ENCODE measurements around the gene FKBP5. TPM values are rescaled to one million over a fixed set of nuclear protein-coding genes. Genes with fewer than 3 reads are reported as not detected.

Gene FKBP5
- total and polyA plus RNA-seq, 2 donors (not counting 3 experiments of a cell fraction or from before 2014, with no cell fraction given), result 16.7 to 56.8 TPM

GRCh38 chr6:35703554-35703953 is 14.8 kb upstream of the FKBP5 start:
- Histone ChIP-seq H3K9me3 (replicated peaks; ENCODE audit: control insufficient read depth, insufficient read depth, low read length) (no peaks in the 10 kb centered on the region), H3K27ac (ENCODE audit: insufficient read depth, low read depth, low read length) (no peak overlapping the region), H3K9me1 (replicated peaks; ENCODE audit: control insufficient read depth, extremely low read depth, insufficient read depth, low read length) (no peaks in the 10 kb centered on the region), H3K4me2 (ENCODE audit: insufficient read depth, low read length) (no peak overlapping the region), H3K4me3 (replicated peaks in 1 of 3; ENCODE audit: insufficient read depth in 1 of 3, low read depth in 1 of 3, low read length in 3 of 3) (no peak overlapping the region), H3K4me1 (ENCODE audit: control insufficient read depth, extremely low read depth, insufficient read depth, low read length) (peaks cover 3% of the 10 kb centered on the region), H4K20me1 (replicated peaks; ENCODE audit: control insufficient read depth, extremely low read depth, insufficient read depth, low read length) (no peaks in the 10 kb centered on the region), H3K27me3 (ENCODE audit: control insufficient read depth in 2 of 2, insufficient read depth in 2 of 2, low read length in 2 of 2) (no peaks in the 10 kb centered on the region), H3K36me3 (ENCODE audit: control insufficient read depth in 2 of 2, extremely low read depth in 1 of 2, insufficient read depth in 2 of 2, low read length in 2 of 2) (no peaks in the 10 kb centered on the region), H3K79me2 (ENCODE audit: control insufficient read depth, insufficient read depth, low read length) (no peaks in the 10 kb centered on the region), H2AFZ (ENCODE audit: low read depth, low read length) (no peak overlapping the region), H3K9ac (replicated peaks; ENCODE audit: extremely low read depth, insufficient read depth, low read length) (no peak overlapping the region)
- no TSS peak for BruUV-seq (replicated peaks)
- POLR2A ChIA-PET, result no interaction called here
- intact Hi-C loops (cut with micrococcal nuclease) (no loop called here), dilution Hi-C loops (cut with MboI; ENCODE audit: extremely low pct_ligation_motif_present, low sequenced_read_pairs) (no loop called here)
- DNase-seq (ENCODE audit: low read depth, low spot score) (no peak), FAIRE-seq (no peak)
- CTCF ChIA-PET, result interaction anchor here (0.6 to 1.3 kb wide), 3 partner anchors 33 to 236 kb away, joined by 3 to 5 read pairs (median 4); partner anchors contain the start of gene ARMC12
- TF ChIP-seq MAX (IDR thresholded peaks at IDR 0.05; ENCODE audit: insufficient read depth, insufficient read length) (no peak), MYC (IDR thresholded peaks at IDR 0.05; ENCODE audit: low read depth, low read length) (no peak), POLR2AphosphoS5 (IDR thresholded peaks at IDR 0.05; ENCODE audit: insufficient read depth, low read depth, low read length) (no peak), JUN (IDR thresholded peaks at IDR 0.05; ENCODE audit: borderline replicate concordance, insufficient read depth, insufficient read length, low read depth) (no peak), CTCF (IDR thresholded peaks at IDR 0.05; ENCODE audit: extremely low read depth in 1 of 2, insufficient read depth in 1 of 2, low read depth in 1 of 2, low read length in 2 of 2) (no peak), EZH2 (IDR thresholded peaks at IDR 0.05; ENCODE audit: borderline replicate concordance, low read depth, low read length, severe bottlenecking) (no peak), GATA2 (IDR thresholded peaks at IDR 0.05; ENCODE audit: insufficient read depth, insufficient read length, low read depth, low read length) (no peak), POLR2A (IDR thresholded peaks at IDR 0.05; ENCODE audit: low read depth, low read length) (no peak), FOS (IDR thresholded peaks at IDR 0.05; ENCODE audit: borderline replicate concordance, insufficient read depth, low read length) (no peak)
